ENCODE measurements around the gene FCN1. TPM values are rescaled to one million over a fixed set of nuclear protein-coding genes. Genes with fewer than 3 reads are reported as not detected.

FCN1 gene
- total RNA-seq, 3 donors from 2014 or later = 0.46 to 6.0 (median 3.3) TPM

DNA sequence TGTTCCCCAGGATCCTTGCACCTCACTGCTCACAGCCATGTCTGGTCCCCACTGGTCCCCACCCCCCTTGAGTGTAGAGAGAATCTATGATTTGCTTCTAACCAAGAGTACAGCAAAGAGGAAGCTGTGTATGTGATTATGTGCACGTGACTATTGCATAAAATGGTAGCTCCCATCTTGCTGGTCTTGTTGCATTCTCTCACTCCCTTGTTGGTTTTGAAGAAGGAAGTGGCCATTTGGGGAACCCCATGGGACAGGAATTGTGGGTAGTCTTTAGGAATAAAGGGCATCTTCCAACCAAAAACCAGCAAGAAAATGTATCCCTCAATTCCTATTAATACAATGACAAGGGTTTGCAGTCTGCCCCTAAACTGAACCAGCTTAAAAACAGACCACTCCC is 42.3 kb downstream of the FCN1 start:
- Histone ChIP-seq H3K4me1 (ENCODE audit: low read depth) (no peaks in the 10 kb centered on the region), H3K4me3 (no peak overlapping the region), H3K36me3 (ENCODE audit: low read depth) (no peaks in the 10 kb centered on the region), H3K9me3 (no peaks in the 10 kb centered on the region)
- TF ChIP-seq, protein P1, sequence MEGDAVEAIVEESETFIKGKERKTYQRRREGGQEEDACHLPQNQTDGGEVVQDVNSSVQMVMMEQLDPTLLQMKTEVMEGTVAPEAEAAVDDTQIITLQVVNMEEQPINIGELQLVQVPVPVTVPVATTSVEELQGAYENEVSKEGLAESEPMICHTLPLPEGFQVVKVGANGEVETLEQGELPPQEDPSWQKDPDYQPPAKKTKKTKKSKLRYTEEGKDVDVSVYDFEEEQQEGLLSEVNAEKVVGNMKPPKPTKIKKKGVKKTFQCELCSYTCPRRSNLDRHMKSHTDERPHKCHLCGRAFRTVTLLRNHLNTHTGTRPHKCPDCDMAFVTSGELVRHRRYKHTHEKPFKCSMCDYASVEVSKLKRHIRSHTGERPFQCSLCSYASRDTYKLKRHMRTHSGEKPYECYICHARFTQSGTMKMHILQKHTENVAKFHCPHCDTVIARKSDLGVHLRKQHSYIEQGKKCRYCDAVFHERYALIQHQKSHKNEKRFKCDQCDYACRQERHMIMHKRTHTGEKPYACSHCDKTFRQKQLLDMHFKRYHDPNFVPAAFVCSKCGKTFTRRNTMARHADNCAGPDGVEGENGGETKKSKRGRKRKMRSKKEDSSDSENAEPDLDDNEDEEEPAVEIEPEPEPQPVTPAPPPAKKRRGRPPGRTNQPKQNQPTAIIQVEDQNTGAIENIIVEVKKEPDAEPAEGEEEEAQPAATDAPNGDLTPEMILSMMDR (IDR thresholded peaks at IDR 0.05) = no peak
- ATAC-seq (no peak), DNase-seq (no peak)
- intact Hi-C loops (cut with DNase I, micrococcal nuclease) = no loop called here

DNA sequence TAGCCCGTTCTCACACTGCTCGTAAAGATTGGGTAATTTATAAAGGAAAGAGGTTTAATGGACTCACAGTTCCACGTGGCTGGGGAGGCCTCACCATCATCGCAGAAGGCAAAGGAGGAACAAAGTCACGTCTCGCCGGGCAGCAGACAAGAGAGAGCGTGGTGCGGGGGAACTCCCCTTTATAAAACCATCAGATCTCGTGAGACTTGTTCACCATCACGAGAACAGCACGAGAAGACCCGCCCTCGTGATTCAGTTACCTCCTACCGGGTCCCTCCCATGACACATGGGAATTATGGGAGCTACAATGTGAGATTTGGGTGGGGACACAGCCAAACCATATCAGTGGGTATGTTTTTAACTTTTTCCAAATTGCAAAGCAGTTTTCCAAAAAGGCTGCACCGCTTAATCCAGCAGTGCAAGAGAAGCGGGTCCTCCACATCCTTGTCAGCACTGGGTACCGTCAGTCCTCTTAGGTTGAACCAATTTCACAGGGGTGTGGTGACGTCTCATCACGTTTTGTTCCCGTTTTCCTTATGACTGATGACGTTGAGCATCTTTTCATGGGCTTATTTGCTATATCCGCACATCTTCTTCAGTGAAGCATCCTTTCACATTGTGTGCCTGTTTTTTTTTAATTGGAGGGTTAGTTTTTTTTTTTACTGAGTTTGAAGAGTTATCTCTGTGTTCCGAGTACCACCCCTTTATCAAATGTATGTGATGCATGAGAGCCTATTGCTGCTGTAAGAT is 45.1 kb downstream of the FCN1 start:
- TF ChIP-seq, protein P1 (IDR thresholded peaks at IDR 0.05) = no peak
- no peak for ATAC-seq
- Histone ChIP-seq H3K9me3 (no peaks in the 10 kb centered on the region), H3K4me3 (no peak overlapping the region), H3K4me1 (ENCODE audit: low read depth) (no peaks in the 10 kb centered on the region), H3K36me3 (ENCODE audit: low read depth) (no peaks in the 10 kb centered on the region)
- intact Hi-C loops (cut with DNase I, micrococcal nuclease) = no loop called here
- DNase-seq = no peak

DNA sequence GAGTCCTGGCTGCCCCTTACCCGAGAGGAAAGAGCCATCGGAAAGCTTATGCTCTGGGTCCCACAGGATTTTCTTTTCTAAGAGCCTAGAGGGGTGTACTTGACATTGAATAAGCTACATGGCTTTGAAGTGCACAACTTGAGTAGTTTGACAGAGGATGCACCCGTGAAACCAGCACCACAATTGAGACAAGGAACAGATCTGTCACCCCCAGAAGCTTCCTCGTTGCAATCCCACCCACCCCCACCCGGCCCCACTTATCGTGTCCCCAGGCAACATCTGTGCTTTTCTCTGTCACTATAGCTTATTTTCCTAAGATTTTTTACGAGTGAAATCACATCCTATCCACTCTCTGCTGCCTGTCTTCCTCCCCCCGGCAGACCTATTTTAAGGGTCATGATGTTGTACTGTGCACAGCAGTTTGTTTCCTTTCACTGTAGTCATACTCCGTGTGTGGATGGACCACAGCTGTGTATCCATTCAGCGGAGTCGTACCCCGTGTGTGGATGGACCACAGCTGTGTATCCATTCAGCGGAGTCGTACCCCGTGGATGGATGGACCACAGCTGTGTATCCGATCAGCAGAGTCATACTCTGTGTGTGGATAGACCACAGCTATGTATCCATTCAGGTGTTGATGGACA is 45.9 kb downstream of the FCN1 start:
- ATAC-seq (peak; percentile 15), DNase-seq (no peak)
- Histone ChIP-seq H3K36me3 (ENCODE audit: low read depth) (no peaks in the 10 kb centered on the region), H3K4me3 (no peak overlapping the region), H3K9me3 (no peaks in the 10 kb centered on the region), H3K4me1 (ENCODE audit: low read depth) (no peaks in the 10 kb centered on the region)
- TF ChIP-seq, protein P1 (IDR thresholded peaks at IDR 0.05) = no peak
- intact Hi-C loops (cut with DNase I, micrococcal nuclease) = no loop called here

DNA sequence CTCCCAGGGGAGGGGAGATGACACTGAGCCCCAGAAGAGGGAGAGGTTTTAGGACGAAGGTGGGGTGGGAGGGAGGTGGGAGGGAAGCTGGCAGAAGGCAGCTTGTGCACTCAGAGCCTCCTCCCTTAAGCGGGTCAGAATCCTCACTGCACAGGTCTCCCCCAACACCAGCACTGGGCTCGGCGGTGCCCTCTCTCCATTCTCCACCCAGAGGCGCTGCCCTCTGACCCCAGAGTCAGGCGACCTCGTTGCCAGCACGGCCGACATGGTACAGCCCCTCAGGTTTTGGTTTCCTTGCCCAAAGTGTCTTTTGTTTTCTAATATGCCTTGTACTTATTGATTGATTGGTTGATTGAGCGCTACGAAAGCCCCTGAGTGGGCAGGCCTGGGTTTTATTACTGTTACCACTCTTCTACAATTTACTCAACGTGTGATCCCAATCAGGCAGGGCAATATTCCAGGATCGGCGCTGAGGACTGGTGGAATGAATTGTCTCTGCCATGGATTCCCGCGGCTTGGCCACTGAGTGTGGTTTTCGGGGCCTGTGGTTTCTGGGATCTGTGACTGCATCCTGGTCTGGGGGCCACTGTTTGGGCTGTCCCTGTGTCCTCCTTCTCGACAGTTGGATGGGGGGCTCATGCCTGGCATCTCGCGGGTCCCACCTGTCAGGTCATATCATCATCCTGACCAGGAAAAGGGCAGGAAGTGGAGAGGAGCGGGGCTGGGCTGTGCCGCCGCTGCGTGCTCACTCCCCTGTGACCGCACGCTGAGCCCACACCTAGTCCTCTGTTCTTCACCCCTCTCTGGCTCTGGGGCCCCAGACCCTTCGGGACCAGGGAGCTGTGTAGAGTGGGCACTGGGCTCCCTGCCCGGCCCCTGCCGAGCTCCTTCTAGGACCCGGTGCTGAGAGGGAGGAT is 46.7 kb downstream of the FCN1 start:
- intact Hi-C loops (cut with DNase I, micrococcal nuclease) = no loop called here
- Histone ChIP-seq H3K4me3 (no peak overlapping the region), H3K36me3 (ENCODE audit: low read depth) (no peaks in the 10 kb centered on the region), H3K9me3 (no peaks in the 10 kb centered on the region), H3K4me1 (ENCODE audit: low read depth) (no peaks in the 10 kb centered on the region)
- DNase-seq (no peak), ATAC-seq (no peak)
- TF ChIP-seq, protein P1 (IDR thresholded peaks at IDR 0.05) = no peak

DNA sequence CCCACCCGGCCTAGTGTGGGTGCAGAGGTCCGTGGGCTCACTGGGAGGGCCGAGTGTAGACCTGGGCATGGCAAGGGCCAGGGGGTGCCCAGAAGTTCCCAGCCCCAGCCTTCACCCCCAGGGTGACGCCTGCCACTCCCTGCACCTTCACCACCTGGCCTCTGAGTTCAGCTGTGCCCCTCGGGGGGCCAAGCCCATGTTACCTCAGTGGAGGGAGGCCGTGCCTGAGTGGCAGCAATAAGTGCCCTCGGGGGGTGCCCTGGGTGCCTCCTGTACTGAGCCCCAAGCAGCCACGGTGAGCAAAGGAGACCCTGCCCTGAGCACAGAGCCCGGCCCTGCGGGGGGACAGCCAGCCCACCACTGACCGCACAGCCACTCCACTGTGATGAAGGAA is 47.4 kb downstream of the FCN1 start:
- no peak for DNase-seq
- TF ChIP-seq, protein P1 (IDR thresholded peaks at IDR 0.05) = no peak
- no peaks in the 10 kb centered on the region for H3K36me3 ChIP-seq (ENCODE audit: low read depth)
- no peak for ATAC-seq
- intact Hi-C loops (cut with DNase I, micrococcal nuclease) = no loop called here
- H3K4me1 ChIP-seq (ENCODE audit: low read depth) = no peaks in the 10 kb centered on the region
- H3K9me3 ChIP-seq = no peaks in the 10 kb centered on the region
- no peak overlapping the region for H3K4me3 ChIP-seq
